C4-2B (cell line): ENCODE results near the gene CCL13.

Source experiments
- CTCF ChIP-seq: fragments of 450-650 bp; conservative IDR thresholded peaks from 2 replicates; pipeline ENCODE4 v1.5.1; 2017; ENCODE audit warnings: mild to moderate bottlenecking
- ZFX ChIP-seq: fragments of 450-650 bp; IDR thresholded peaks from 2 replicates; pipeline ENCODE4 v1.6.1; 2017

- no peak for TF ChIP-seq CTCF
- TF ChIP-seq ZFX: no peak
Observed at GRCh38 chr17:34356194-34356593, at the start of gene CCL13.
